GM23338 (cell line): ENCODE measurements around the gene BACE2. TPM values are rescaled to one million over a fixed set of nuclear protein-coding genes. Genes with fewer than 3 reads are reported as not detected.

ENCODE experiments used
- ATAC-seq: fragments of 200-7000 bp; cut with Tn5 transposase; 3 replicates; pipeline ENCODE4 v1.9.1; 2020
- DNase-seq: peaks from one replicate; pipeline ENCODE4 v3.0.0-alpha.2; 2015; ENCODE audit warnings: low spot score
- H2AFZ ChIP-seq: fragments of 200-600 bp; sonication (generic); 2 replicates; pipeline ENCODE4 v1.8.0; 2016; ENCODE audit warnings: antibody characterized with exemption, mild to moderate bottlenecking, moderate library complexity
- H3F3A ChIP-seq: fragments of 200-600 bp; sonication (generic); replicated peaks from 2 replicates; pipeline ENCODE4 v1.8.0; 2017; ENCODE audit warnings: antibody characterized with exemption, mixed run types, low read depth
- H3K27ac ChIP-seq: fragments of 200-600 bp; sonication (generic); 2 replicates; pipeline ENCODE4 v1.6.1; 2016; ENCODE audit warnings: low read depth
- H3K27me3 ChIP-seq: fragments of 200-600 bp; sonication (generic); 2 replicates; pipeline ENCODE4 v1.8.0; 2016; ENCODE audit warnings: mild to moderate bottlenecking, mixed run types, moderate library complexity; ENCODE audit not compliant: insufficient read depth
- H3K36me3 ChIP-seq: fragments of 200-600 bp; sonication (generic); 2 replicates; pipeline ENCODE4 v1.8.0; 2016; ENCODE audit warnings: mild to moderate bottlenecking; ENCODE audit not compliant: insufficient read depth
- H3K4me1 ChIP-seq: fragments of 200-600 bp; sonication (generic); 2 replicates; pipeline ENCODE4 v1.8.0; 2016; ENCODE audit warnings: mild to moderate bottlenecking, moderate library complexity; ENCODE audit not compliant: insufficient read depth
- H3K4me2 ChIP-seq: fragments of 200-600 bp; sonication (generic); 2 replicates; pipeline ENCODE4 v1.7.1; 2017; ENCODE audit warnings: mixed run types
- H3K4me3 ChIP-seq: fragments of 200-600 bp; sonication (generic); 2 replicates; pipeline ENCODE4 v1.6.1; 2016; ENCODE audit warnings: mixed run types
- H3K79me2 ChIP-seq: fragments of 200-600 bp; sonication (generic); replicated peaks from 2 replicates; pipeline ENCODE4 v1.8.0; 2017; ENCODE audit warnings: mild to moderate bottlenecking; ENCODE audit not compliant: insufficient read depth
- H3K9me2 ChIP-seq: fragments of 200-600 bp; sonication (generic); 2 replicates; pipeline ENCODE4 v1.8.0; 2017; ENCODE audit not compliant: insufficient read depth
- H4K20me1 ChIP-seq: fragments of 200-600 bp; sonication (generic); replicated peaks from 2 replicates; pipeline ENCODE4 v1.8.0; 2017; ENCODE audit warnings: mild to moderate bottlenecking; ENCODE audit not compliant: insufficient read depth
- H3K27ac Mint-ChIP-seq: 2 replicates; pipeline ENCODE4 v1.8.0; 2020; ENCODE audit warnings: inconsistent platforms, mild to moderate bottlenecking, moderate library complexity, mixed read lengths
- H3K27me3 Mint-ChIP-seq: 3 replicates; pipeline ENCODE4 v1.8.0; 2022; ENCODE audit warnings: low read depth, mild to moderate bottlenecking, moderate library complexity, mixed read lengths, inconsistent platforms; ENCODE audit not compliant: insufficient read depth, poor library complexity
- H3K36me3 Mint-ChIP-seq: 3 replicates; pipeline ENCODE4 v1.8.0; 2021; ENCODE audit warnings: low read depth, mild to moderate bottlenecking, inconsistent platforms, moderate library complexity, mixed read lengths
- H3K4me1 Mint-ChIP-seq: 3 replicates; pipeline ENCODE4 v1.8.0; 2020; ENCODE audit warnings: mild to moderate bottlenecking, inconsistent platforms, mixed read lengths
- H3K4me3 Mint-ChIP-seq: 3 replicates; pipeline ENCODE4 v1.8.0; 2021; ENCODE audit warnings: moderate library complexity, mild to moderate bottlenecking, inconsistent platforms, mixed read lengths
- H3K9me3 Mint-ChIP-seq: 3 replicates; pipeline ENCODE4 v1.8.0; 2020; ENCODE audit warnings: moderate library complexity, mild to moderate bottlenecking, inconsistent platforms, mixed read lengths
- CREB1 ChIP-seq: fragments of 250-450 bp; sonication (Bioruptor Pico); IDR thresholded peaks from 2 replicates; pipeline ENCODE4 v1.5.0; 2020; ENCODE audit warnings: low read depth, mild to moderate bottlenecking, moderate library complexity
- CTCF ChIP-seq, 2 experiments: fragments of 200-600 bp in 1 of 2; sonication (generic) in 1 of 2; conservative IDR thresholded peaks; 2 replicates each; pipeline versions ENCODE4 v1.5.1 to v1.6.1; 2016 to 2017; ENCODE audit warnings: antibody characterized with exemption in 2 of 2, low read depth in 2 of 2, mild to moderate bottlenecking in 2 of 2, moderate library complexity in 1 of 2
- EZH2 ChIP-seq: fragments of 200-600 bp; sonication (generic); IDR thresholded peaks from one replicate; pipeline ENCODE4 v1.8.0; 2017; ENCODE audit warnings: antibody characterized with exemption, mild to moderate bottlenecking, low read depth; ENCODE audit not compliant: unreplicated experiment
- EZH2phosphoT487 ChIP-seq: fragments of 200-600 bp; sonication (generic); IDR thresholded peaks from one replicate; pipeline ENCODE4 v1.8.1; 2018; ENCODE audit warnings: antibody characterized with exemption; ENCODE audit not compliant: unreplicated experiment
- JUNB ChIP-seq: IDR thresholded peaks from one replicate; pipeline ENCODE4 v1.6.1; 2016; ENCODE audit warnings: antibody characterized with exemption; ENCODE audit not compliant: unreplicated experiment
- NANOG ChIP-seq: IDR thresholded peaks from 2 replicates; pipeline ENCODE4 v1.6.1; 2016; ENCODE audit warnings: antibody characterized with exemption, borderline replicate concordance
- POLR2AphosphoS5 ChIP-seq: IDR thresholded peaks from 2 replicates; pipeline ENCODE4 v1.6.1; 2016; ENCODE audit warnings: antibody characterized with exemption, low read depth
- STAT1 ChIP-seq: IDR thresholded peaks from one replicate; pipeline ENCODE4 v1.6.1; 2016; ENCODE audit warnings: antibody characterized with exemption; ENCODE audit not compliant: unreplicated experiment
- ZNF114 ChIP-seq: fragments of 250-450 bp; sonication (Bioruptor Pico); IDR thresholded peaks from 2 replicates; pipeline ENCODE4 v1.5.0; 2020; ENCODE audit warnings: mild to moderate bottlenecking, moderate library complexity
- ZNF331 ChIP-seq: fragments of 250-450 bp; sonication (Bioruptor Pico); IDR thresholded peaks from 2 replicates; pipeline ENCODE4 v1.5.0; 2020; ENCODE audit warnings: low read depth, mild to moderate bottlenecking, moderate library complexity
- polyA plus RNA-seq: library from polyadenylated mRNA; unstranded; fragments of >200 nt; fragmentation: Nextera tagmentation; extraction: Ambion mirVana; gene quantifications from 2 replicates; pipeline ENCODE4 v1.2.1, GENCODE V29; 2016
- total RNA-seq: library from RNA; depleted of rRNA; stranded (reverse); fragments of >200 nt; shearing (Covaris generic); gene quantifications from 2 replicates; pipeline ENCODE4 v1.2.3, GENCODE V29; 2014
- TF ChIP-seq, protein P1 (sequence below): fragments of 250-450 bp; sonication (Bioruptor Pico); IDR thresholded peaks from 2 replicates; pipeline ENCODE4 v1.5.0; 2020; ENCODE audit warnings: mild to moderate bottlenecking, moderate library complexity
- TF ChIP-seq, protein P2 (sequence below): IDR thresholded peaks from 2 replicates; pipeline ENCODE4 v1.6.1; 2016; ENCODE audit warnings: antibody characterized with exemption
- TF ChIP-seq, protein P3 (sequence below): IDR thresholded peaks from one replicate; pipeline ENCODE4 v1.6.1; 2018; ENCODE audit warnings: antibody characterized with exemption; ENCODE audit not compliant: unreplicated experiment

BACE2 gene
- total and polyA plus RNA-seq, 2 experiments from 2014 or later, result 3.5 to 6.8 TPM

GRCh38 chr21:41256771-41257702 is 89.1 kb downstream of the BACE2 start:
- H3K27ac ChIP-seq, result no peak overlapping the region
- ATAC-seq, result no peak
- H3K9me3 Mint-ChIP-seq, result peaks cover 19% of the 10 kb centered on the region
- no peaks in the 10 kb centered on the region for H3K27me3 ChIP-seq
- no peak for DNase-seq
- no peaks in the 10 kb centered on the region for H3K9me2 ChIP-seq
- H3K27ac Mint-ChIP-seq, result no peak overlapping the region
- H2AFZ ChIP-seq, result no peak overlapping the region
- no peak overlapping the region for H3K4me2 ChIP-seq
- H3F3A ChIP-seq, result no peaks in the 10 kb centered on the region
- no peaks in the 10 kb centered on the region for H3K4me1 ChIP-seq
- no peaks in the 10 kb centered on the region for H3K4me1 Mint-ChIP-seq
- H3K27me3 Mint-ChIP-seq, result no peaks in the 10 kb centered on the region
- no peaks in the 10 kb centered on the region for H3K36me3 ChIP-seq
- no peaks in the 10 kb centered on the region for H3K79me2 ChIP-seq
- no peaks in the 10 kb centered on the region; the same call in 1 of the 2 replicates for H4K20me1 ChIP-seq
- H3K36me3 Mint-ChIP-seq, result peaks cover 40% of the 10 kb centered on the region
- no peak overlapping the region for H3K4me3 ChIP-seq
- TF ChIP-seq, protein P1, sequence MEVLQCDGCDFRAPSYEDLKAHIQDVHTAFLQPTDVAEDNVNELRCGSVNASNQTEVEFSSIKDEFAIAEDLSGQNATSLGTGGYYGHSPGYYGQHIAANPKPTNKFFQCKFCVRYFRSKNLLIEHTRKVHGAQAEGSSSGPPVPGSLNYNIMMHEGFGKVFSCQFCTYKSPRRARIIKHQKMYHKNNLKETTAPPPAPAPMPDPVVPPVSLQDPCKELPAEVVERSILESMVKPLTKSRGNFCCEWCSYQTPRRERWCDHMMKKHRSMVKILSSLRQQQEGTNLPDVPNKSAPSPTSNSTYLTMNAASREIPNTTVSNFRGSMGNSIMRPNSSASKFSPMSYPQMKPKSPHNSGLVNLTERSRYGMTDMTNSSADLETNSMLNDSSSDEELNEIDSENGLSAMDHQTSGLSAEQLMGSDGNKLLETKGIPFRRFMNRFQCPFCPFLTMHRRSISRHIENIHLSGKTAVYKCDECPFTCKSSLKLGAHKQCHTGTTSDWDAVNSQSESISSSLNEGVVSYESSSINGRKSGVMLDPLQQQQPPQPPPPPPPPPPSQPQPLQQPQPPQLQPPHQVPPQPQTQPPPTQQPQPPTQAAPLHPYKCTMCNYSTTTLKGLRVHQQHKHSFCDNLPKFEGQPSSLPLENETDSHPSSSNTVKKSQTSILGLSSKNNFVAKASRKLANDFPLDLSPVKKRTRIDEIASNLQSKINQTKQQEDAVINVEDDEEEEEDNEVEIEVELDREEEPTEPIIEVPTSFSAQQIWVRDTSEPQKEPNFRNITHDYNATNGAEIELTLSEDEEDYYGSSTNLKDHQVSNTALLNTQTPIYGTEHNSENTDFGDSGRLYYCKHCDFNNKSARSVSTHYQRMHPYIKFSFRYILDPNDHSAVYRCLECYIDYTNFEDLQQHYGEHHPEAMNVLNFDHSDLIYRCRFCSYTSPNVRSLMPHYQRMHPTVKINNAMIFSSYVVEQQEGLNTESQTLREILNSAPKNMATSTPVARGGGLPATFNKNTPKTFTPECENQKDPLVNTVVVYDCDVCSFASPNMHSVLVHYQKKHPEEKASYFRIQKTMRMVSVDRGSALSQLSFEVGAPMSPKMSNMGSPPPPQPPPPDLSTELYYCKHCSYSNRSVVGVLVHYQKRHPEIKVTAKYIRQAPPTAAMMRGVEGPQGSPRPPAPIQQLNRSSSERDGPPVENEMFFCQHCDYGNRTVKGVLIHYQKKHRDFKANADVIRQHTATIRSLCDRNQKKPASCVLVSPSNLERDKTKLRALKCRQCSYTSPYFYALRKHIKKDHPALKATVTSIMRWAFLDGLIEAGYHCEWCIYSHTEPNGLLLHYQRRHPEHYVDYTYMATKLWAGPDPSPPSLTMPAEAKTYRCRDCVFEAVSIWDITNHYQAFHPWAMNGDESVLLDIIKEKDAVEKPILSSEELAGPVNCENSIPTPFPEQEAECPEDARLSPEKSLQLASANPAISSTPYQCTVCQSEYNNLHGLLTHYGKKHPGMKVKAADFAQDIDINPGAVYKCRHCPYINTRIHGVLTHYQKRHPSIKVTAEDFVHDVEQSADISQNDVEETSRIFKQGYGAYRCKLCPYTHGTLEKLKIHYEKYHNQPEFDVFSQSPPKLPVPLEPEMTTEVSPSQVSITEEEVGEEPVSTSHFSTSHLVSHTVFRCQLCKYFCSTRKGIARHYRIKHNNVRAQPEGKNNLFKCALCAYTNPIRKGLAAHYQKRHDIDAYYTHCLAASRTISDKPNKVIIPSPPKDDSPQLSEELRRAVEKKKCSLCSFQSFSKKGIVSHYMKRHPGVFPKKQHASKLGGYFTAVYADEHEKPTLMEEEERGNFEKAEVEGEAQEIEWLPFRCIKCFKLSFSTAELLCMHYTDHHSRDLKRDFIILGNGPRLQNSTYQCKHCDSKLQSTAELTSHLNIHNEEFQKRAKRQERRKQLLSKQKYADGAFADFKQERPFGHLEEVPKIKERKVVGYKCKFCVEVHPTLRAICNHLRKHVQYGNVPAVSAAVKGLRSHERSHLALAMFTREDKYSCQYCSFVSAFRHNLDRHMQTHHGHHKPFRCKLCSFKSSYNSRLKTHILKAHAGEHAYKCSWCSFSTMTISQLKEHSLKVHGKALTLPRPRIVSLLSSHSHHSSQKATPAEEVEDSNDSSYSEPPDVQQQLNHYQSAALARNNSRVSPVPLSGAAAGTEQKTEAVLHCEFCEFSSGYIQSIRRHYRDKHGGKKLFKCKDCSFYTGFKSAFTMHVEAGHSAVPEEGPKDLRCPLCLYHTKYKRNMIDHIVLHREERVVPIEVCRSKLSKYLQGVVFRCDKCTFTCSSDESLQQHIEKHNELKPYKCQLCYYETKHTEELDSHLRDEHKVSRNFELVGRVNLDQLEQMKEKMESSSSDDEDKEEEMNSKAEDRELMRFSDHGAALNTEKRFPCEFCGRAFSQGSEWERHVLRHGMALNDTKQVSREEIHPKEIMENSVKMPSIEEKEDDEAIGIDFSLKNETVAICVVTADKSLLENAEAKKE (CRISPR knock-in tag), result no peak
- TF ChIP-seq STAT1 (no peak), CTCF (conservative IDR thresholded peaks at IDR 0.05; ENCODE audit: low read depth in 2 of 2) (no peak), ZNF114 (CRISPR knock-in tag) (no peak), EZH2phosphoT487 (no peak), ZNF331 (CRISPR knock-in tag) (no peak), NANOG (no peak), EZH2 (no peak), POLR2AphosphoS5 (no peak), JUNB (no peak), CREB1 (CRISPR knock-in tag) (no peak)
- TF ChIP-seq, protein P2, sequence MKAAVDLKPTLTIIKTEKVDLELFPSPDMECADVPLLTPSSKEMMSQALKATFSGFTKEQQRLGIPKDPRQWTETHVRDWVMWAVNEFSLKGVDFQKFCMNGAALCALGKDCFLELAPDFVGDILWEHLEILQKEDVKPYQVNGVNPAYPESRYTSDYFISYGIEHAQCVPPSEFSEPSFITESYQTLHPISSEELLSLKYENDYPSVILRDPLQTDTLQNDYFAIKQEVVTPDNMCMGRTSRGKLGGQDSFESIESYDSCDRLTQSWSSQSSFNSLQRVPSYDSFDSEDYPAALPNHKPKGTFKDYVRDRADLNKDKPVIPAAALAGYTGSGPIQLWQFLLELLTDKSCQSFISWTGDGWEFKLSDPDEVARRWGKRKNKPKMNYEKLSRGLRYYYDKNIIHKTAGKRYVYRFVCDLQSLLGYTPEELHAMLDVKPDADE, result no peak
- TF ChIP-seq, protein P3, sequence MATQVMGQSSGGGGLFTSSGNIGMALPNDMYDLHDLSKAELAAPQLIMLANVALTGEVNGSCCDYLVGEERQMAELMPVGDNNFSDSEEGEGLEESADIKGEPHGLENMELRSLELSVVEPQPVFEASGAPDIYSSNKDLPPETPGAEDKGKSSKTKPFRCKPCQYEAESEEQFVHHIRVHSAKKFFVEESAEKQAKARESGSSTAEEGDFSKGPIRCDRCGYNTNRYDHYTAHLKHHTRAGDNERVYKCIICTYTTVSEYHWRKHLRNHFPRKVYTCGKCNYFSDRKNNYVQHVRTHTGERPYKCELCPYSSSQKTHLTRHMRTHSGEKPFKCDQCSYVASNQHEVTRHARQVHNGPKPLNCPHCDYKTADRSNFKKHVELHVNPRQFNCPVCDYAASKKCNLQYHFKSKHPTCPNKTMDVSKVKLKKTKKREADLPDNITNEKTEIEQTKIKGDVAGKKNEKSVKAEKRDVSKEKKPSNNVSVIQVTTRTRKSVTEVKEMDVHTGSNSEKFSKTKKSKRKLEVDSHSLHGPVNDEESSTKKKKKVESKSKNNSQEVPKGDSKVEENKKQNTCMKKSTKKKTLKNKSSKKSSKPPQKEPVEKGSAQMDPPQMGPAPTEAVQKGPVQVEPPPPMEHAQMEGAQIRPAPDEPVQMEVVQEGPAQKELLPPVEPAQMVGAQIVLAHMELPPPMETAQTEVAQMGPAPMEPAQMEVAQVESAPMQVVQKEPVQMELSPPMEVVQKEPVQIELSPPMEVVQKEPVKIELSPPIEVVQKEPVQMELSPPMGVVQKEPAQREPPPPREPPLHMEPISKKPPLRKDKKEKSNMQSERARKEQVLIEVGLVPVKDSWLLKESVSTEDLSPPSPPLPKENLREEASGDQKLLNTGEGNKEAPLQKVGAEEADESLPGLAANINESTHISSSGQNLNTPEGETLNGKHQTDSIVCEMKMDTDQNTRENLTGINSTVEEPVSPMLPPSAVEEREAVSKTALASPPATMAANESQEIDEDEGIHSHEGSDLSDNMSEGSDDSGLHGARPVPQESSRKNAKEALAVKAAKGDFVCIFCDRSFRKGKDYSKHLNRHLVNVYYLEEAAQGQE, result no peak
- H3K4me3 Mint-ChIP-seq, result no peak overlapping the region
